ENCODE data around the gene DNASE1.

DNASE1 gene

DNA sequence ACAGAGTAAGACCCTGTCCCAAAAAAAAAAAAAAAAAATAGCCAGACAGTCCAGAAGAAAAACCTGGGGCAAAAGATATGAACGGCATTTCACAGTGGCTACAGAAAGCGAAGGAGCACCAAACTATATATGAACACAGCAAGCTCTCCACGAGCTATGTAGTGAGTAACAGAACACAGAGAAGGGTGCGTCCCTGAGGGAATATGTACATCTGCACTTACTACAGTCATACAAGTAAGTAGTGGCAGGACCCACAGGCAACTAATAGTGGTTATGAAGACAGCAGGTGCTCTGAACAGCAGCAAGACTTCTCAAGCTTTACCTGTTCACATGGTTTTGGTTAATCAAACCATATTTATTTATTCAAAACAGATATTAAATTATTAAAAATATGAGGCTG lies 47.0 kb downstream of the DNASE1 start:
- no peak for DNase-seq

DNA sequence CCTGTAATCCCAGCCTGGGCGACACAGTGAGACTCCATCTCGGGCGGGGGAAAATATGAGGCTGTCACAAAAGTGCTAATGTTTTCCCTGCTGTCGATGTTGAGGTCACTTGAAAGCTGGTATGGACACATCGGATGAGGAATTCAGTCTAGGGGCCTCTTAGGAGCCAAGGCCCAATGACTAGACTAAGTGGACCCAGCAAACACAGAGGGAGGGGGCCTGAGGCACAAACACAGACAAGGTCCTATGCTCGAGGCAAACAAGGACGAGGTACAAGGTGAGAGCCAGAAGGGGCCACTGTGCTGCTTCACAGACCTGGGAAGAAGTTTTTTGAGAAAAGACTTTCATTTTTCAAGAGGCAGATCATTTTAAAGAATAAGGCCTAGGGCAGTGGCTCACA lies 47.6 kb downstream of the DNASE1 start:
- DNase-seq, result no peak

DNA sequence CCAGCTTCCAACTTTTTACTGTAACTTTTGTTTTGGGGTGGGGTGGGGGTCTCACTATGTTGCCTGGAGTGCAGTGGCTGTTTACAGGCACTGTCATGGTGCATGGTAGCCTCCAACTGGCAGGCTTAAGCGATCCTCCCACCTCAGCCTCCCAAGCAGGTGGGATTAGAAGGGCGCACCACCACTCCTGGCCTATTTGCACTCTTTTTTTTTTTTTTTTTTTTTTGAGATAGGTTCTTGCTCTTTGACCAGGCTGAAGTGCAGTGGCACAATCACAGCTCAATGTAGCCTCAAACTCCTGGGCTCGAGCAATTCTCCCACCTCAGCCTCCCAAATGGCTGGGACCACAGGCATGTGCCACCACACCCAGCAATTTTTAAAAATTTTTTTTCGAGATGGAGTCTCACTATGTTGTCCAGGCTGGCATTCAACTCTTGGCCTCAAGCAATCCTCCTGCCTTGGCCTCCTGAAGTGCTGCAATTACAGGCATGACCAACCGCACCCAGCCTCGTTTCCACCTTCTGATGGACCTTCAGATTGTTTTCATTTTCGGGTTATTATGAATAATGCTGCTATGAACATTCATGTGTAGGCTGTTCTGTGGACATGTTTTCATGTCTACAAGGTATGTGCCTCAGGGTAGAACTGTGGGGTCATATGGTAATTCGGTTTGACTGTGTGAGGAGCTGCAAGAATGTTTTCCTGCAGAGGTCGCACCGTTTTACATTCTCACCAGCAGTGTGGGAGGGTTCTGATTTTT lies 51.9 kb downstream of the DNASE1 start:
- no peak for DNase-seq

Measured in CD4-positive, alpha-beta T cell treated with Interleukin-10 for 1 hour (primary cell).